BJ (cell line): ENCODE data around the gene AK9. TPM values are rescaled to one million over a fixed set of nuclear protein-coding genes. Genes with fewer than 3 reads are reported as not detected.

Experiments used
- CTCF ChIA-PET: fragments of 350-600 bp; formaldehyde crosslinking; extraction: SDS; loops from one replicate; lab custom pipeline; 2021; ENCODE audit warnings: antibody characterized with exemption, inconsistent platforms; lab: Yijun Ruan, JAX
- POLR2A ChIA-PET: fragments of 300-600 bp; sonication (Branson Sonifier 250); formaldehyde crosslinking; extraction: SDS; loops from one replicate; lab custom pipeline; 2021; ENCODE audit warnings: antibody characterized with exemption; lab: Charles Lee
- DNase-seq: peaks from one replicate; pipeline ENCODE4 v3.0.0-alpha.2; 2011; ENCODE audit warnings: low read depth
- H3K27me3 ChIP-seq: 2 replicates; pipeline ENCODE4 v1.6.0; 2011; ENCODE audit warnings: low read length; ENCODE audit not compliant: control insufficient read depth, insufficient read depth
- H3K36me3 ChIP-seq: 2 replicates; pipeline ENCODE4 v1.5.1; 2011; ENCODE audit warnings: low read length; ENCODE audit not compliant: control insufficient read depth, insufficient read depth
- H3K4me3 ChIP-seq: 2 replicates; pipeline ENCODE4 v1.5.1; 2011; ENCODE audit warnings: low read depth, mild to moderate bottlenecking, control low read depth, low read length
- CTCF ChIP-seq: IDR thresholded peaks from 2 replicates; pipeline ENCODE4 v1.5.1; 2011; ENCODE audit warnings: low read depth, mild to moderate bottlenecking, control low read depth, inconsistent platforms, low read length, moderate library complexity; ENCODE audit not compliant: insufficient read depth
- polyA plus RNA-seq: library from polyadenylated mRNA; depleted of rRNA; stranded (reverse); fragments of >200 nt; gene quantifications from 2 replicates; pipeline ENCODE4 v1.2.3, GENCODE V29; 2011

The AK9 gene
- polyA plus RNA-seq, 1 experiment: 1.3 TPM

DNA sequence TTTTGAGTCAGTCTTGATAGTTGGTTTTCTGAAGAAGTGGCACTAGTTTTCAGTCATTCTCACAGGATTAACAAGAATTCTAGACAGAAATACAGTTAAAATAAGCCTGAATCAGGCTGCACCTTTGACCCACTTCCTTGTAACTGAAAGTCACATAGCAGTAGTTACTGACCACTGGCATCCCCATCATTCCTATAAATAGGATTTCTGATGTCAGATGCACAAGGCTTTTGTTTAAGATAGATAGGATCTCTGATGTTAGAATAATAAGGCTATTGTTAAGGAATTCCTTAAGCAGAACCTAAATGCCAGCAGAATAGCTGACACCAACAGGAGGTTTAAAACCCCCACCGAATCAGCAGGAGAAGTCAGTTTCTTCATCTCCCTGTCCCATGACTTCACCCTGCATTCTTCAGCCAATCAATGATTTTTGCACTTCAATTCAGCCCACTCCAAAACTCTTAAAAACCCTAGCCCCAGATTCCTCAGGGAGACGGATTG, 177.4 kb downstream of the AK9 start:
- TF ChIP-seq CTCF: no peak
- ChIA-PET POLR2A (interaction anchor here (0.6 kb wide), 1 partner anchor 202 kb away, joined by 3 read pairs; no protein-coding TSS in a partner anchor), CTCF (interaction anchor here (1.0 kb wide), 1 partner anchor 13 kb away, joined by 3 read pairs; no protein-coding TSS in a partner anchor)
- Histone ChIP-seq H3K4me3 (no peak overlapping the region), H3K27me3 (no peaks in the 10 kb centered on the region), H3K36me3 (no peaks in the 10 kb centered on the region)
- no peak for DNase-seq

DNA sequence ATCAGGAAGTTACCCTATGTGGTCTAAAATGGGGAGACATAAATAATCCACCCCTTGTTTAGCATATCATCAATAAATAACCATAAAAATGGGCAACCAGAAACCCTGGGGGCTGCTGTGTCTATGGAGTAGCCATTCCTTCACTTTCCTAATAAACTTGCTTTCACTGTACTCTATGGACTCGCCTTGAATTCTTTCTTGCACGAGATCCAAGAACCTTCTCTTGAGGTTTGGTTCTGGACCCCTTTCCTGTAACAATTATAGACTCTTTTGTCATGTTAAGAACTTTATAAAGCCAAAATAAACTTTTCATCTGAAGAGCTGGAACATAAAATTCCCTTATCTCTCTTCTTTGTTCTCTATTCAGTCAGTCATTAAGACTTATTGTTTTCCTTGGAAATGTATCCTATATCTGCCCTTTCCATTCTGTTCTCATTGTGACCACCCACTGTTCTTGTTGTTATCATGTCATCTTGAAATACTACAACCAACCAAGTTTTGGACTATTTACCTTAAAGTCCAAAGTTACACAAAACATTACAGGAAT, 178.7 kb downstream of the AK9 start:
- Histone ChIP-seq H3K27me3 (no peaks in the 10 kb centered on the region), H3K36me3 (no peaks in the 10 kb centered on the region), H3K4me3 (no peak overlapping the region)
- TF ChIP-seq CTCF: no peak
- ChIA-PET CTCF (no interaction called here), POLR2A (no interaction called here)
- DNase-seq: no peak

DNA sequence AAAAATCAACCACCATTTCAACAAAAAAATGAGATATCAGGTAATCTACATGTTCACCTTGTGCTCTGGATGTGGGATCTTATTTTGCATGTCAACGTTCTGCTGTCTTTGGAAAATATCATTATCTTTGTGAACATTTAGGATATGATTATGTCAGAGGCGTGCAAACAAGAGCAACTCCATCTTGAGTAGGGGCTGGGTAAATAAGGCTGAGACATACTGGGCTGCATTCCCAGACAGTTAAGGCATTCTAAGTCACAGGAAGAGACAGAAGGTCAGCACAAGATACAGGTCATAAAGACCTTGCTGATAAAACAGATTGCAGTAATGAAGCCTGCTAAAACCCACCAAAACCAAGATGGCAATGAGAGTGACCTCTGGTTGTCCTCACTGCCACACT, 179.2 kb downstream of the AK9 start:
- Histone ChIP-seq H3K27me3 (no peaks in the 10 kb centered on the region), H3K36me3 (no peaks in the 10 kb centered on the region), H3K4me3 (no peak overlapping the region)
- POLR2A ChIA-PET: no interaction called here
- DNase-seq: no peak
- no peak for TF ChIP-seq CTCF
- CTCF ChIA-PET: no interaction called here

- Histone ChIP-seq H3K36me3 (no peaks in the 10 kb centered on the region), H3K4me3 (no peak overlapping the region), H3K27me3 (no peaks in the 10 kb centered on the region)
- TF ChIP-seq CTCF: no peak
- DNase-seq: no peak
- ChIA-PET CTCF (interaction anchor here (0.9 kb wide), 1 partner anchor 32 kb away, joined by 3 read pairs; no protein-coding TSS in a partner anchor), POLR2A (interaction anchor here (0.7 kb wide), 1 partner anchor 50 kb away, joined by 3 read pairs; no protein-coding TSS in a partner anchor)
Measured at GRCh38 chr6:109510358-109510757, 180.6 kb downstream of the AK9 start.

DNA sequence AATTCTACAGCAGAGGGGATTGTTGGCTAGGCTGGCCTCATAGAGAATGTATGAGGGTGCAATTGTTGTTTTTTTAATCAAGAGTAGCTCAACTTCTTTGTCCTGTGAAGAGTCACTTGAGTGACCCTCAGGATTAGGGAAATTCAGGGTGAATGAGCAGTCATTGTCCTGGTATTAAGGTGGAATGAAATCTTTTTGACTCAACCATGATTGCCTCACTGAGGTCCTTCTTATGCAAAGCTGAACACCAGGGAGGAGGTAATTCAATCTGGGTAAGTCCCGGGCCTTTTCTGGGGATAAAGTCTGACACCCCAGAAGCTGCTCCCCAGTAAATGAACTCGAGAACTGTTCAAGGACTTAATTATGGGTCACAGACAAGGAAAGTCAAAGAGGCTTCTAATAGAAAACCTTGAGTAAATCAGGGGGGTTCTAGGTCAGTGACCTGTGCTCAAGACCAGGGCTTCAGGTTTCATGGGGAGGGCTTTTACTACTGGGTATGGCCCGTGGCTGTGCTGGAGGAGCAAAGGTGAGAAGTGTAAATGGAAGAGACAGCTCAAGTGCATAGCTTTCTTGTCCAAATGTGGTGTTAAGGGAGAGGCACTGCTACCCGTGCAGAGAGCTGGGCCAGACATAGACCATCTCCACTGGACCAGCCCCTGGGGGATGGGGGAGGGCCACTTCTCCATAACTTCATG, 182.7 kb downstream of the AK9 start:
- no peak for TF ChIP-seq CTCF
- ChIA-PET CTCF (interaction anchor here (0.5 to 1.5 kb wide), 3 partner anchors 10 to 23 kb away, joined by 3 to 6 read pairs (median 4); no protein-coding TSS in a partner anchor), POLR2A (interaction anchor here (0.6 kb wide), 1 partner anchor 852 kb away, joined by 5 read pairs; no protein-coding TSS in a partner anchor)
- DNase-seq: no peak
- Histone ChIP-seq H3K4me3 (no peak overlapping the region), H3K27me3 (no peaks in the 10 kb centered on the region), H3K36me3 (no peaks in the 10 kb centered on the region)
